Measurements from ENCODE around the gene TULP1.

Gene TULP1

GRCh38 chr6:35493307-35493983 is 19.3 kb downstream of the TULP1 start:
- DNase-seq (ENCODE audit: extremely low read depth, low read depth) = no peak
- TF ChIP-seq CTCF (IDR thresholded peaks at IDR 0.05; ENCODE audit: low read depth, low read length, missing control alignments) = no peak
- peak overlapping the region; percentile 50 for H3K4me3 ChIP-seq (replicated peaks; ENCODE audit: low read depth, low read length)

GRCh38 chr6:35492974-35493284 is 19.8 kb downstream of the TULP1 start:
- DNase-seq (ENCODE audit: extremely low read depth, low read depth) = no peak
- peak overlapping the region; percentile 18 for H3K4me3 ChIP-seq (replicated peaks; ENCODE audit: low read depth, low read length)

GRCh38 chr6:35492258-35492973 is 20.3 kb downstream of the TULP1 start:
- no peak for DNase-seq (ENCODE audit: extremely low read depth, low read depth)
- H3K4me3 ChIP-seq (replicated peaks; ENCODE audit: low read depth, low read length) = peak overlapping the region; percentile 18
- TF ChIP-seq CTCF (IDR thresholded peaks at IDR 0.05; ENCODE audit: low read depth, low read length, missing control alignments) = no peak

More at GRCh38 chr6:35492974-35493284, 19.8 kb downstream of the TULP1 start:
- TF ChIP-seq CTCF (IDR thresholded peaks at IDR 0.05; ENCODE audit: low read depth, low read length, missing control alignments) = no peak

- no peak overlapping the region for H3K4me3 ChIP-seq (replicated peaks; ENCODE audit: low read depth, low read length)
- TF ChIP-seq CTCF (IDR thresholded peaks at IDR 0.05; ENCODE audit: low read depth, low read length, missing control alignments) = no peak
- no peak for DNase-seq (ENCODE audit: extremely low read depth, low read depth)
Observed at GRCh38 chr6:35491558-35492257, 21.0 kb downstream of the TULP1 start.

DNA sequence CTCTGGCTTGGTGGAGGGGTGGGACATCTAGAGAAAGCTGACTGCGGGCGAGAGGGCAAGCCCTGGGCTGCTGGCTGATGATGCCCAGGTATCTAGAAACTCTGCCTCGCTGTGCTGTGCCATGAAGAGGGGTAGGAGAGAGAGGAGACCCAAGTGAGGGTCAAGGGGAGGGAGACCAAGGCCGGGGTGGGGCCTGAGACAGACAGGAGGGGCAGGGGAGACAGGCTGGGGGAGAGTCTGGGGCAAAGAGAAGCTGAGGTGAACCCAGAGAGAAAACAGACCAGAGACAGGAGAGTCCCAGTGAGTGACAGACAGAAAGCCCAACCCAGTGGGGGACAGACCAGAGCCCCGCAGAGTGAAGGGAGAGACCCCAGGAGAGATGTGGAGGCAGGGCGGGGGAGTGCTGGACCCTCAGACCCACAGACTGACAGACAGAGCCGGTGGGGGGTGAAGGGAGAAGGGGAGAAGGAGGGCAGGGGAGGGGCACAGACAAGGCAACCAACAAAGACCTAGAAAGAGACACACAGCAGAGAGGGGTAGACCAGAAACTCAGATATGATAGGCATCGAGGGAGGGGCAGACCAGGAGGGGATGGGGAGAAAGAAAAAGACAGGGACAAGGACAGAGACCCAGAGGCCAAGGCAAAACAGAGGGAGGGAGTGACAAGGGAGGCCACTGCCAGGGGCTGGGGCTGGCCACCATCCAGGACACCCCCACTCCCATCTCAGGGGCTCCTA is 21.7 kb downstream of the TULP1 start:
- no peak for DNase-seq (ENCODE audit: extremely low read depth, low read depth)
- peak overlapping the region; percentile 15; the same call in 1 of the 2 replicates for H3K4me3 ChIP-seq (replicated peaks; ENCODE audit: low read depth, low read length)
- TF ChIP-seq CTCF (IDR thresholded peaks at IDR 0.05; ENCODE audit: low read depth, low read length, missing control alignments) = no peak

- no peak for TF ChIP-seq CTCF (IDR thresholded peaks at IDR 0.05; ENCODE audit: low read depth, low read length, missing control alignments)
- peak overlapping the region; percentile 15; the same call in 1 of the 2 replicates for H3K4me3 ChIP-seq (replicated peaks; ENCODE audit: low read depth, low read length)
- no peak for DNase-seq (ENCODE audit: extremely low read depth, low read depth)
Observed at GRCh38 chr6:35489995-35490791, 22.5 kb downstream of the TULP1 start.

Data from HFF-Myc (cell line).